ENCODE data around the gene MYLK.

The MYLK gene

DNA sequence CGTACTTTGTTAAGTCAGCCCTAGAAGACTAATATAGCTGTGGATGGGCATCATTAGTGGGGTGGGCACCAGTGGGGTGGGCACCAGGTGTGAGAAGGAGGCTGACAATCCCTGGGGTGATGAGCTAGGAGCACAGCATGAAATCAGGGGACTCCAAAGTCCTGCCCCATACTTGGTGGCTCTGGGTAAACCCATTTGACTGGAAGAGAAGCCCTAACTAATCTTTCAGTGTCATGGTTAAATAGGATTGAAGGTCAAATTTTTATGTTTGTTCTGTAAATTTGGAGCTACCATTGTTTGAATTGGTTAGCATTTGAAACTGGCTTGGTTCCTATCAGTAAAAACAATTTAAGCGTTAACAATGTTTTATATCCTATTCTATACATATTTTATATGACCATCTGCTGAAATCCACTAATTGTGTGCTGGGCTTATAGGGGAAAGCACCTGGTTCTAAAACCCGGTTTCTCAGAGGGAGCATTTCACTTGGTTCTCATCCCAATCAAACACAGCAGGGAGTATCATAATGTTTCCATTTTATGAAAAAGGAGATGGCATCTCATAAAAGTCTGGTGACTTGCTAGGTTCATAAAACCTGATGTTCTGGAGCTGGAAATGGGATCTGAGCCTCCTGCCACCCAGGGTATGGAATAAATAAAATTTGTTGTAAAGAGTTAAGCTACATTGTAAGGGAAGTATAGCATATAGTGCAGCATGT is 211.5 kb downstream of the MYLK start:
- DNase-seq (ENCODE audit: low spot score), result no peak

DNA sequence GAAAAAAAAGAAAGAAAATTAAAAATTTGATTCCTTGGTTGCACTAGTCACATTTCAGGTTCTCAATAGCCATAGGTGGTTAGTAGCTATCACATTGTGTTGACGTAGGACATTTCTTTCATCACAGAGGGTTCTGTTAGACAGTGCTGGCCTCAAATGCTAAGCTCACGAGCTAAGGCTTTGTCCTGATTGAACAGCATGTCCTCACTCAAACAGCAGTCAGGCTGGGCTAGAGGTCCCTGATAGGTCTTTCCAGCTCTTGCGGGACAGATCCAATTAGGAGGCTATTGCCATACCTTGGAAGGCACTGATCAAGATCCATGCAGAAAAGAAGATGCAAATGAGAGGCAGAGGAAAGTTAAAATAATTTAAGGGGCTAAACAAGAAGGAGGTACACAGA is 213.4 kb downstream of the MYLK start:
- DNase-seq (ENCODE audit: low spot score), result no peak

DNA sequence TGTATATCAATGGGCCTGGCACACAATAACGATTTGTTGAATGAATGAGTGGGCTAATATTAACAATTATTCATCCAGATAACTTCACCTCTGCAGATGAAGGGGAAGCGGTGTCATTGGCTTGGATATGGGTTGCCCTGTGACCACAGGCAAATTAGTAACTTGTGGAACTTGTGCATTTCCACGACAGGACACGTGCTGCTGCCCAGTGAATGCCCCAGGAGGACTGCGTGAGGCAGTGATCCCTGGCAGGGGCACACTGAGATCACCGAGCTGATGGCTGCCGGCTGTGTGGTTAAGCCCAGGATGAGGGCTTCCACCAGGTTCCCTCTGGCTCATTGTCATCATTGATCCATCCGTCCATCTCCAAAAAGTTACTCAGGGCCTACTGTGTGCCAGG is 215.2 kb downstream of the MYLK start:
- DNase-seq (ENCODE audit: low spot score), result no peak

DNA sequence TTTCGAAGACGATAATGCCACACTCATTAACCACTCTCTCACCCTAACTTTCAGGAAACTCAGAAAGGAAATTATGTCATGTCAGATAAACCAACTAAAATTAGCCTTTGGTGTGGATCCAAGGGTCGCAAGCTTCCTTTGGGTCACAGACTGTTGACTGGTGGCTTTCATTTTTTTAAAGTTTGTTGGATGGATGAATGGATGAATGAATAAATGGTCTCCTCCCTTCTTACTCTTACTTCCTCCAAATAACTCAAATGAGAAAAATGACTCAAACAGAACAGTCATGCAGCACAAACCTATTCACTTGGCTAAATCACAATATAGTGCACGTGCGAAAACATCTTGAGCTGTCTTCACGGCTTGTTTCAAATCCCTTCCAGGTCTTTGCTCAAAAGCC is 216.3 kb downstream of the MYLK start:
- DNase-seq (ENCODE audit: low spot score), result no peak

DNA sequence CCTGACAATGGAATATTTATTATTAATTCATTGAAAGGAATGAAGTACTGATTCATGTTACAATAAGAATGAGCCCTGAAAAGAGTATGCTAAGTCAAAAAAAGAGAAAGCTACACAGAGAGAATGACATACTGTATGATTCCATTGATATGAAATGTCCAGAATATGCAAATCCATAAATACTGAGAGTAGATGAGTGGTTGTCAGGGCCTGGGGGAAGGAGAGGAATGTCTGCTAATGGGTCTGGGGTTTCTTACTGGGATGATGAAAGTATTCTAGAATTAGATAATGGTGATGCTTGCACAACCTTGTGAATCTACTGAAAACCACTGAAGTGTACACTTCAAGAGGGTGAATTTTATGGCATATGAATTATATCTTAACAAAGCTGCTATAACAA is 219.4 kb downstream of the MYLK start:
- no peak for DNase-seq (ENCODE audit: low spot score)

DNA sequence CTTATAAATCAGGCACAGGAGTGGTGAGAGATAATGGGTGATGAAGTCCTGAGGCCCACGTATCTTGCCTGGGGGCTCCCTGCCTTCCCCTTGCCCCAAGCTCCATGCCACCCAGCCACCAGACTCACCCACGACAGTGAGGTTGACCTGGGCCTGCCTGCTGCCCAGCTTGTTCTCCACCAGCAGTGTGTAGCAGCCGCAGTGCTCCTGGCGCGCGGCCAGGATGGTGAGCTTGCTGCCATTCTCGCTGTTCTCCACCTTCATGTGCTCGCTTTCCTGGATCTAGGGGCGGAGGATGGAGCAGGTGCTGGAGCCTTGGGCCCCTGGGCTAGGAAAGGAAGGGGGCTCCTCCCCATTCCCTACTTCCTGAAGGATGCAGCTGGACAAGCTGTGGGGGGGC is 220.2 kb downstream of the MYLK start:
- no peak for DNase-seq (ENCODE audit: low spot score)

DNA sequence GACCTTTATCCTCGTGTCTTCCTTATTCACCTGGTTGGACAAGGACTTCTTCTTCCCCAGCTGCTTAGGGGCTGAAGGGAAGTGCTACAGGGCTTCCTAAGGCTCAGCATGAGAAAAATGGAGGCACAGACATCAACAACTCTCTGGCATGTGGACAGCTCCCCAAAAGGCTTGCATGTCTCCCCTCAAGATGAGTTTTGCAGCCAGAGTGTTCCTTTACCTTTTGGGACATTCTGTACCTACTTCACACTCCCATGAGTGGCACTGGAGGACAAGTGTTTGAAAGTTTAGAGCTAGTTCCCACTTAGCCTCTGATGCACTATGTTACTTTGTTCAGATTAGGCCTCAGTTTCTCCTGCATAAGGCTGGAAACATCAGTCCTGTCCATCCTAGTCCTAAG is 222.2 kb downstream of the MYLK start:
- no peak for DNase-seq (ENCODE audit: low spot score)

DNA sequence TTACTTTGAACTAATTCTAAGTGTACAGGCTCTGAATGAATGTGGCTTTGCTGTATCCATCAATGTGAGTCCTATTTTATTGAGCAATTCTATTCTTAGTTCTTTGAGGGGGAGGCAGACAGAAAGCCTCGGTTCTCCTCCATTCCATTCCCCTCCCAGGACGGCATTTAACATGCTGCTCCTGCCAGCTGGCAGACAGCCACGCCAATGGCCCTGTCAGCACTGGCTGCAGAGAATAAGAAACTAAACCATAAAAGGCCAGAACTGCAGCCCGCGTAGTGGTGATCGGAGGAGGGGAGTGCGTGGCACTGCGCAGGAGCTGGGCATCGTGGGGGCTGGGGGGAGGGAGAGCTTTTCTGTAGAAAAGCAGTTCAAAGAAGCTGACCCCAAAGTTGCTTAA is 223.2 kb downstream of the MYLK start:
- DNase-seq (ENCODE audit: low spot score), result peak; percentile 79

DNA sequence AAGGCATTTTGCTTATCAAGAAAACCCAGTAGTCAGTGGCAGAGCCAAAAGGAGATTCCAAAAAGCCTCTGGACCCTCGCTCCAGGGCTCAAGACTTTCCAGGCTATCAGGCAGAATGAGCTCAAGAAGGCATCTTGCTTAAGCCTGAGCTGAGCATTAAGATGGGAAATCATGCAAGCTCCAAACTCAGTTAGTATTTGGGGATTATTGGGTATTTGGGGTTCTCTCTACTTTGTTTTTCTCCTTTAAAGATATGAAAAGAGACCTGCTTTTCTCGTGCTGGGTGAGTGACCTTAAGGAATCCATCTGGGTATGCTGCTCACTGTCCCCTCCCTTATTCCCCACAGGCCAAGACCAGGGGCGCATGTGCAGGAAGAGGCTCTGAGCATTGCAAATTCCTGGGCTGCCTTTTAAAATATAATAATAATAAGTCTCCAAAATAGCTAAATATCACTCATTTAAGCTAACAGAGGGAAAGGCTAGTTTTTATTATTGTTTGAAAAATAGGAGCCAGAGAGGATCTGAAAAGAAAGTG is 223.9 kb downstream of the MYLK start:
- DNase-seq (ENCODE audit: low spot score), result no peak

DNA sequence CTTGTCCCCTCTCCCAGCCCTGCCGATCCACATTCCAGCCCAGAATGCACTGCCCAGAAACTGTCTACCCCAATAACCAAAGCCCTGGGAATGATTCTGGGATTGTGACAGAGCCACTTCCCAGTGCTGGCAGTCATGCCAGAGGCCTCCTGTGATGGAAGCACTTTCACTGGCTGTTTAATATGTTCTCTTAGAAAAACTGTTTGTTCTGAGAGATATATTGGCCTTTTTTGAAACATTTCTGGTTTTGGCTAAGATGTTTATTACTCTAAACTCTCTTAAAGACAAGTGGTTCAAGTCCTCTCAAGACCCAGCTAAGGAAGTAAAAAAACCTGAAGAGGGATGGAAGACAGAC is 225.3 kb downstream of the MYLK start:
- peak; percentile 43 for DNase-seq (ENCODE audit: low spot score)

DNA sequence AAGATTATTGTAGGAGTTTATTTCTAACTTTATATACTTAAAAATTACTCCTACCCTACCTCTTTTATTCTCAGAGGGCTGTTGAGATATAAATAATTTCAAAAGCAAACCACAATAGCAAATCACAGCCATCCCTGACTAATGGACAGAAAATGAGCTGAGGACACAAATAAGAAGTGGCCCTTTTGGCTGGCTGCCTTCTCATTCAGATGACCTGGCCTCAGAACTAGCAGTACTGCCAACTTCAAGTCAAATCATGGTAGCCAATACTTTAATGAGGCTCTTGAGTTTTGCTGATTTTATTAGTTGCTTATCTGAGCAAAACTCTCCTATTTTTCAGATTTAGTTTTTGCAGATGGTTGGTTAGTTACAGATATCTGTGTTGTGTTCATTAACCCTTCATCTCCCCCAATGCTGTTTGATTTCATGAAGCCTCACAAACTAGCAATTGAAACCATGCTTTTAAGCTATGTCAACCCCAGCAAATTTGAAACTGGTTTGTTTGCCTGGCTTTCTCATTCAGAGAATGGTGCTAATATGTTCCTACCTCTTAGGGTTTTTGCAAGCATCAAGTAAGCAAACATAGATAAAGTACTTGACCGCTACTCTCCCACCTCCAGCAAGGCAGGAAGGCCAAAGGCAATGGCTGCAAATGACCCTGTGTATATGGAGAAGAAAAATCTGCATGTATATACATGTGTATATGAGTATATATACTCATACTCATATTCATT is 225.8 kb downstream of the MYLK start:
- peak; percentile 50 for DNase-seq (ENCODE audit: low spot score)

DNA sequence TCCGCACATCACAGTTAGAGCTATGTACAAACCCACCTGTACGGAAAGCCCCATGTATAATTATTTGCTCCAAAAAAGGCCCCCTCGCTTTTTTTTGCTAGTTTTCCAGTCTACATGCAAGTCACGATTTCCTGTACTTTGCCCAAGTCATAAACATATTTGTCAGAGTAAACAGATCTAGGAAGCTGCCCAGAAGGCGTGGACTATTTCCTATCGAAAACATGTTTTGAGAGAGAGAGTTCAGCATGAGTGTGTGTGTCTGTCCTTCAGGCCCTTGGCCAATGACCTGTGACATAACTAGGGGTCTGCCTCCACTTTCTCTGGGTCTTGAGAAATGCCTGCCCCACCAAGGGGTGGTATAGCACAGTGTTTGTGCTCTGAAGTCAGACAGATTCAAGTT is 226.6 kb downstream of the MYLK start:
- DNase-seq (ENCODE audit: low spot score), result no peak

DNA sequence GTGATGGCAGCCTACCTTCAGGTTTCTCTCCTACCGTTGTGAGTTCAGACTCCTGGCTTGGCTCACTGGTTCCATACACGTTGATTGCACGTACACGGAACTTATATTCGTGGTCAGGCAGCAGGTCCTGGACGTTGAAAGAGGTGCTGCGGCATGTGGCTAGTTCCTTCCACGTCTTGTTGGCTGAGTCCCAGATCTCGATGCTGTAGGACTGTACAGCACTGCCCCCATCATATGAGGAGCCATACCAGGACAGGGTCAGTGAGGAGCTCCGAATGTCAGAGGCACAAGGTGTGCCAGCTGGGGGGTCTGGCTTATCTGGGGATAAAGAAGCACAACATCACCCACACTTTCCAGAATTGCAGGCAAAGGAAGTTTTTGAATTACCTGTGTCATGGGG is 227.0 kb downstream of the MYLK start:
- no peak for DNase-seq (ENCODE audit: low spot score)

DNA sequence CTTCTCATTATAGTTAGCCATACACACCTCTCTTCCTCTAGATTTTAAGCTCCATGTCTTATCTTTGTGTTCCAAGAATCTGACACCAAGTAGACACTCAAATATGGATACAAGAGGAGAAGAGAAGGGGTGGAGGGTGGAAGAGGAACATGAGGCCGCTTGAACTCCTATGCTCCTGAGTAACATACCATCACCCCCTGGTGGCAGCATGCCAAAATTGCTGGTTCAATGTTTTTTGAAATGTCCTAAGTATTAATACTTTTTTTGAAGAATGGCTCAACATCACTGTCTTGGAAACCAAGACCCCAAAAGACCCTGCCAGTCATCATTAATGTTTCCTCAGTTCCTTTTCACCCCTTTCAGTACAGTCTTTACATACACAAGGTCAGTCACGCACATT is 227.4 kb downstream of the MYLK start:
- DNase-seq (ENCODE audit: low spot score), result no peak

DNA sequence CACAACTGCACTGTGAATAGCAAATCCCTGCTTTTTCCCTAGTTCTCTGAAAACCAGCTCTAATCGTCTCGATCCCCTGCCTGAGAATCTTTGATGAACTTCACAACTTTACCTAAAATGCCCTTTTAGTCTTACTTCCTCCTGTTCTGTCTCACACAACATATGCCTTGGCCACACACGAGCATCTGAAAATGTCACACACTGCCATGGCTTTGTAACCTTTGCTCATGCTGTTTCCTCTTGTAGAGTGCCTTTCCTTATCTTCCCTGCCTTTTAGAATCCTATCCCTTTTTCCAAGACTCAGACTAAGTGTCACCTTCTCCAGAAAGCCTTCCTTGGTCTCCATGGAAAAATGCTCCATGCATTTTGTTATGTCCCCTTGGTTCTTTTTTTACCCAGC is 227.9 kb downstream of the MYLK start:
- no peak for DNase-seq (ENCODE audit: low spot score)

DNA sequence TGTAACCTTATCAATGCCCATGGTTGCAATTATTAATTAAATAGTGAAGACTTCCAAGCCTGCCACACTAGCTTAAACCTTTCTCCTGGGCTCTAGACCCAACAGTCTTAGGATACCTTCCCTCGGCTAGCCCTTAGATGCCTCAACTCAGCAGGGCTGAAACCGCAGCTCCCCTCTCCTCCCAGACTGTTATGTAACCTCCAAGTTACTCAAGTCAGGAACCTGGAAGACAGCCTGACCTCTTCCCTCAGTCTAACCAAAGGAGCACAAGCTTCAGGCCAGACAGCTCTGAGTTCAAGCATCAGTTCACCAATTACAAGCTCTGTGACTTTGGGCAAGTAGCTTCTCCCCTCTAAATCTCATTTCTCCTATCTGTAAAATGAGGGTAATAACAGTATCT is 228.7 kb downstream of the MYLK start:
- DNase-seq (ENCODE audit: low spot score), result no peak

DNA sequence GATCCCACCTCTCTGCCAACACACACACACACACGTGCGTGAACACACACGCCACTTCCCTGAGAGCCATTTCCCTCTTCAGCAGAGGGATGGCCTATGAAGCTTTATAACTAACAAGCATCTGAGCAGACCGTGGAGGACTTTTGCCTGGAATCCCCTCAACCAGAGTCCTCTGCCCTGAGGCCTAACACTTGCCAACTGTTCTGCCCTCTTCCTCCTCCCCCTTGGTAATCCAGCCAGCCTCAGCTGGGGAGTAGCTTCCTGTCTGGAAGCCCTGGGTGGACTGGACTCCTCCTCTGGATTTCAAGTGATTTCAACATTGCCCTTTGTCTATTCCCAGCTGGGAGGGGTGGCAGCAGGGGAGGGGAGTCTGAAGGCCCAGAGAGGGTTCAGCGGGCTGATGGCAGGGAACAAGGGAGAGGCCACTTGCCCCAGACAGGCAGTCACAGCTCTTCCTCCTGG is 230.9 kb downstream of the MYLK start:
- DNase-seq (ENCODE audit: low spot score), result peak; percentile 77

DNA sequence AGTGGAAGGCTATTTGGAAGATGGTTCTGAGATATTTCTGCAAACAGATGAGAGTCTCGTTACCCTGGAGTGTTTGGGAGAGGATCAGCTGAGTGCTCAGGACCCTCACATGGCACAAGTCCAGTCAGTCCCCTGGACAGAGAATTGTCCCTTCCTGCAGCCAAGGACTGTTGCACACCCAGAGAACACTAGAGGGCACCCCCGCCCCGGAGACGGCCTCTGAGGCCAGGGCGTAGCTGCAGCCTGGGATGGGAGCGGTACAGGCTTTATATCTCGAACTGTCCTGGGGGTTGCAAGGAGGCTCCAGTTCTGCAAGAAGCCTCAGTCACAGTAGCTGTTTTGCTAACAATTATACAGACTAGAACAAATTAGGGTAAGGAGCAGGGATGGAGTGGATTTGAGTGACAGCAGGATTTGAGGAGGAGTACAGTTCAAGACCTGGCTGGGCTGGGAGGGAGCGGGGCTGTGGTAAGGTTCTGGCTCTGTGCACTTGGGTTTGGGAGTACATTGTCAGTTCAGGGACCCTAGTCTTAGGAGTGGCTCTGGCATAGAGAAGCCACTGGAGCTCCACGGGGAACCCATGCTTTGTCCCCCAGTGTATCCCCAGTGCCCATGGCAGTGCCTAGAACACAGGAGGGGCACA is 231.7 kb downstream of the MYLK start:
- peak; percentile 74 for DNase-seq (ENCODE audit: low spot score)

DNA sequence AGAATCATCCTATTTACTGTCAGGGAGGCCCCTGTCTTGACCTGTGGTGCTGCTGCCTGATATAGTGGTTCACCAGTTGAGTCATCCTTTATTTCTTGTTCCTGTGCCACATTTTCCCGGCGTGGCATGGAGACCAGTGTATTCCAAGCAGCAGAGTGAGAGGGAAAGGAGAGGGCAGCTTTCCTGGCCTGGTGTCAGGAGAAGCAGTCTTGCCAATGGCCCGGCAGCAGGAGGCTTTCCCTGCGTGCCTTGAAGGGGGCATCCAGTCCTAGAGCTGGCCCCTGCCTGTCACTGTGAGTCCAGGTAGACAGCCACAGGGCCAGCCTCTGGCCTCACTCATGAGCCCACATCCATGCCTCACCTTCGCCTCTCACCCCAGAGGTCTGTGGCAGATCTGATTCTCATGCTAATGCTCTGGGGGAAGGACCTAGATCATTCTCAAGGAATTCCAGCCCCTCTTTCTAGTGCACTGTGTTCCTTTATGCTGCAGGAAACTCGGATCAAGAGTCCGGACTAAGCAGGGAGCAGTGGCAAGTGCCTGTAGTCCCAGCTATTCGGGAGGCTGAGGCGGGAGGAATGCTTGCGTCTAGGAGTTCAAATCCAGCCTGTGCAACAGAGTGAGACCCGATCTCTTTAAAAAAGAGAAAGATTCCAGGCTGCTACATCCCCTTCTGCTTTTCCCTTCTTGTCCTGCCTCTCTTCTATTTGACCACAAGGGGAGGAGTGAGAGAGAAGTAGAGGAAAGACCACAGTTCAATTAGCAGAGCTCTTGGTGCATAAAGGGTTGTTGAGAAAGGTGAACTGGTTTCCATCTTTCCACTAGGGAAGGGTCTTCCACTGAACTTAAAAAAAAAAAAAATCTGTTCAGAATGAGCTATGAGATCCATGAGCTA is 232.4 kb downstream of the MYLK start:
- no peak for DNase-seq (ENCODE audit: low spot score)

DNA sequence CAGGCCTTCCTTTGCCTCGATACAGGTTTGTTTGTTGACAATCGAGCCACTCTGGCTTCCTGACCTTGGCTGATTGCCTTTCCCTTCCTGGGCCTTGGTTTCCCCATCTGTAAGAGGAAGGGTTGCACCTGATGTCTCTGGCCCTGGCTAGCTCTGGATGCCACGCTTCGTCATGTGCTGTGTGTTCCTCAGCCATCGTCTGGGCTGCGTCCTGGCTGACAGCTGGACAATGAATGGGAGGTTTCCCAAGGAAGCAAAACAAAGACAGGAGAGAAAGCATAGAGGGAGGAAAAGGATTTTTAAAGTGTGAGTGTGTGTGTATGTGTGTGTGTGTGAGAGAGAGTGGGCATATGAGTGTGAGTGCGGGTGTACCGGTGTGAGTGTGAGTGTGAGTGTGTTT is 234.0 kb downstream of the MYLK start:
- DNase-seq (ENCODE audit: low spot score), result no peak

DNA sequence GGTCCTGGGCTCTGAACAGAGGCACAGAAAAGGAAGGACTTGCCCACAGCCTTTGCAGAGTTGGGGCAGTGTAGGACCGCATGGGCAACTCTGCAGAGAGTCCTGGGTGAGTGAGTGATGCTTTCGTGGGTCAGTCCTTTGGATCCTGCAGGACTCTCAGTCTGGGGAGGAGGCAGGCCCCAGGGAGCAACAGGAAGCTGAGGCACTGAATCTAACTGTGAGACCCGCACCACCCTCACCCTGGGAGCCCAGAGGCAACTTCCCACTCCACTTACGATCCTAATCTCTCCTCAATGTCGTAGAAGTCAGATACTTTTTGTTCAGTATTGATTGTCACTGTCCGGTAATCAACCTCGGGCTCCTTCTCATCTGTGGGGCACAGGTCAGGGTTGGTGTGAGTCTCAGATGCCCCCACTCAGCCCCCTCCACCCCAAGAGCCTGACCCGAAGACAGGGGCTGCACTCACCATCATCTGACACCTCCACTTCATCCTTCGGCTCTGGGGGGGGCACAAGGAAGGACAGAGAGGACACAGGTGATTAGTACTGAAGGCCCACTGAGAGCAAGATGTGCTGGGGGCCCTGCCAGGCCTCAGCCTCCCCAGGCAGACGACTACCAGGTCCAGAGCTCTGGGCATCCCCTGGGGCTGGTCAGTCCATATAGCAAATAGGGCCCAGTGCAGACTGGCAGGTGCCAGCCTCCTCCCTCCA is 235.3 kb downstream of the MYLK start:
- DNase-seq (ENCODE audit: low spot score), result no peak
